Endothelial cell of umbilical vein (primary cell): ENCODE data around the gene PRKCB. TPM values are rescaled to one million over a fixed set of nuclear protein-coding genes. Genes with fewer than 3 reads are reported as not detected.

Source experiments
- BruUV-seq: library from RNA; stranded (reverse); fragments of 400-500 nt; replicated peaks from 2 replicates; lab custom pipeline; 2021; lab: Mats Ljungman, UMichigan
- CTCF ChIA-PET: fragments of 300-600, 350-600 bp; sonication (Branson Sonifier 250); formaldehyde crosslinking; loops from one replicate; lab custom pipeline; 2021; ENCODE audit warnings: antibody characterized with exemption, inconsistent platforms; lab: Charles Lee
- POLR2A ChIA-PET: fragments of 300-600, 350-600 bp; sonication (Branson Sonifier 250); formaldehyde crosslinking; loops from one replicate; lab custom pipeline; 2021; ENCODE audit warnings: antibody characterized with exemption, inconsistent platforms; lab: Charles Lee
- DNase-seq: peaks from one replicate; pipeline ENCODE4 v3.0.0-alpha.2; 2011; ENCODE audit warnings: low read depth, low spot score
- FAIRE-seq: peaks from 2 replicates; lab custom pipeline; 2011; peaks lifted over from hg19 to GRCh38; lab: Jason Lieb, UNC
- H2AFZ ChIP-seq: 2 replicates; pipeline ENCODE4 v1.6.0; 2012; ENCODE audit warnings: low read depth, low read length, control low read depth, inconsistent platforms
- H3K27ac ChIP-seq: 2 replicates; pipeline ENCODE4 v1.5.1; 2011; ENCODE audit warnings: low read depth, mild to moderate bottlenecking, control low read depth, low read length, moderate library complexity; ENCODE audit not compliant: insufficient read depth
- H3K27me3 ChIP-seq, 2 experiments: 2 replicates each; pipeline versions ENCODE4 v1.6.0 to v1.6.1; 2011; ENCODE audit warnings: low read length in 2 of 2, mixed read lengths in 1 of 2; ENCODE audit not compliant: control insufficient read depth in 2 of 2, insufficient read depth in 2 of 2
- H3K36me3 ChIP-seq, 2 experiments: 2 replicates in 1 of 2; 3 replicates in 1 of 2; pipeline ENCODE4 v1.5.1; 2011; ENCODE audit warnings: low read length in 2 of 2, mild to moderate bottlenecking in 1 of 2, moderate library complexity in 1 of 2; ENCODE audit not compliant: control insufficient read depth in 2 of 2, insufficient read depth in 2 of 2; ENCODE audit errors: extremely low read depth in 1 of 2
- H3K4me1 ChIP-seq: 3 replicates; pipeline ENCODE4 v1.5.1; 2011; ENCODE audit warnings: mild to moderate bottlenecking, low read length; ENCODE audit not compliant: control insufficient read depth, insufficient read depth; ENCODE audit errors: extremely low read depth
- H3K4me2 ChIP-seq: 2 replicates; pipeline ENCODE4 v1.6.1; 2011; ENCODE audit warnings: low read length, control low read depth, mixed read lengths; ENCODE audit not compliant: insufficient read depth
- H3K4me3 ChIP-seq, 3 experiments: fragments of 200-600 bp in 1 of 3; sonication (generic), shearing (Covaris generic) in 1 of 3; replicated peaks in 1 of 3; 2 replicates each; pipeline ENCODE4 v1.5.1; 2011 to 2016; ENCODE audit warnings: control low read depth in 3 of 3, low read length in 3 of 3, mild to moderate bottlenecking in 2 of 3, inconsistent platforms in 1 of 3, low read depth in 1 of 3, moderate library complexity in 1 of 3; ENCODE audit not compliant: insufficient read depth in 1 of 3
- H3K79me2 ChIP-seq: 2 replicates; pipeline ENCODE4 v1.6.0; 2012; ENCODE audit warnings: low read length, inconsistent platforms; ENCODE audit not compliant: control insufficient read depth, insufficient read depth
- H3K9ac ChIP-seq: replicated peaks from 2 replicates; pipeline ENCODE3; 2011; ENCODE audit warnings: low read length, control low read depth; ENCODE audit not compliant: insufficient read depth; ENCODE audit errors: extremely low read depth
- H3K9me1 ChIP-seq: replicated peaks from 3 replicates; pipeline ENCODE4 v1.6.0; 2011; ENCODE audit warnings: mild to moderate bottlenecking, low read length; ENCODE audit not compliant: control insufficient read depth, insufficient read depth; ENCODE audit errors: extremely low read depth
- H3K9me3 ChIP-seq: replicated peaks from 2 replicates; pipeline ENCODE4 v1.5.1; 2012; ENCODE audit warnings: low read length, inconsistent platforms; ENCODE audit not compliant: control insufficient read depth, insufficient read depth
- H4K20me1 ChIP-seq: replicated peaks from 2 replicates; pipeline ENCODE3; 2011; ENCODE audit warnings: mild to moderate bottlenecking, low read length; ENCODE audit not compliant: control insufficient read depth, insufficient read depth; ENCODE audit errors: extremely low read depth
- EZH2 ChIP-seq: IDR thresholded peaks from 2 replicates; pipeline ENCODE4 v1.6.1; 2012; ENCODE audit warnings: borderline replicate concordance, low read depth, mild to moderate bottlenecking, moderate library complexity, low read length, inconsistent platforms; ENCODE audit not compliant: severe bottlenecking
- FOS ChIP-seq: IDR thresholded peaks from 2 replicates; pipeline ENCODE4 v1.6.1; 2011; ENCODE audit warnings: mild to moderate bottlenecking, low read length, moderate library complexity, borderline replicate concordance; ENCODE audit not compliant: insufficient read depth
- GATA2 ChIP-seq: IDR thresholded peaks from 2 replicates; pipeline ENCODE4 v1.7.0; 2011; ENCODE audit warnings: low read depth, mild to moderate bottlenecking, moderate library complexity, mixed read lengths, low read length; ENCODE audit not compliant: insufficient read length, insufficient read depth
- JUN ChIP-seq: IDR thresholded peaks from 2 replicates; pipeline ENCODE4 v1.6.1; 2011; ENCODE audit warnings: borderline replicate concordance, low read depth; ENCODE audit not compliant: insufficient read length, insufficient read depth
- MAX ChIP-seq: IDR thresholded peaks from 2 replicates; pipeline ENCODE4 v1.6.1; 2011; ENCODE audit not compliant: insufficient read depth, insufficient read length
- MYC ChIP-seq: IDR thresholded peaks from one replicate; pipeline ENCODE4 v1.6.1; 2011; ENCODE audit warnings: mild to moderate bottlenecking, low read depth, low read length
- POLR2A ChIP-seq: IDR thresholded peaks from 2 replicates; pipeline ENCODE4 v1.6.1; 2012; ENCODE audit warnings: low read depth, mild to moderate bottlenecking, control low read depth, low read length
- POLR2AphosphoS5 ChIP-seq: IDR thresholded peaks from 2 replicates; pipeline ENCODE4 v1.6.1; 2012; ENCODE audit warnings: low read depth, mild to moderate bottlenecking, control low read depth, low read length, moderate library complexity; ENCODE audit not compliant: insufficient read depth
- dilution Hi-C: fragments of 300-500 bp; cut with MboI; formaldehyde crosslinking; loops from one replicate; pipeline ENCODE4 v1.15.0; 2019; ENCODE audit warnings: low sequenced_read_pairs; ENCODE audit not compliant: extremely low pct_ligation_motif_present
- intact Hi-C: fragments of 100-400 bp; cut with micrococcal nuclease; formaldehyde crosslinking; loops from one replicate; pipeline ENCODE4 v1.10.0; 2022
- polyA plus RNA-seq, 4 experiments: library from polyadenylated mRNA; depleted of rRNA in 3 of 4; stranded (reverse) in 3 of 4; unstranded in 1 of 4; fragments of >200 nt; gene quantifications; 2 replicates each; pipeline versions ENCODE4 v1.2.1 to v1.2.3, GENCODE V29; 2011 to 2012; ENCODE audit warnings: missing spikeins in 1 of 4
- total RNA-seq: library from RNA; stranded (reverse); gene quantifications from 2 replicates; pipeline ENCODE4 v1.2.3, GENCODE V29; 2021
- TF ChIP-seq, protein P1 (sequence below), 2 donors: IDR thresholded peaks; 1 replicate in 1 of 2; 2 replicates in 1 of 2; pipeline ENCODE4 v1.5.1; 2011; ENCODE audit warnings: low read length in 2 of 2, mild to moderate bottlenecking in 2 of 2, moderate library complexity in 2 of 2, control low read depth in 1 of 2, inconsistent platforms in 1 of 2, low read depth in 1 of 2; ENCODE audit not compliant: insufficient read depth in 1 of 2; ENCODE audit errors: extremely low read depth in 1 of 2

The PRKCB gene
- total and polyA plus RNA-seq, 2 donors (not counting 3 experiments of a cell fraction or from before 2014, with no cell fraction given) = 0.01 TPM; not detected in 1

- FAIRE-seq (no peak), DNase-seq (no peak)
- no peaks in the 10 kb centered on the region for H3K79me2 ChIP-seq
- H3K4me1 ChIP-seq = no peaks in the 10 kb centered on the region
- CTCF ChIA-PET = interaction anchor here (1.7 to 8.1 kb wide), 2 partner anchors 180 to 181 kb away, joined by 12 to 512 read pairs; partner anchors contain the start of gene CACNG3
- H3K4me2 ChIP-seq = no peak overlapping the region
- POLR2A ChIA-PET = no interaction called here
- intact Hi-C loops = no loop called here
- TF ChIP-seq MAX (no peak), MYC (no peak), POLR2A (no peak), GATA2 (no peak), JUN (no peak), FOS (no peak), POLR2AphosphoS5 (no peak), EZH2 (no peak)
- TF ChIP-seq, protein P1, sequence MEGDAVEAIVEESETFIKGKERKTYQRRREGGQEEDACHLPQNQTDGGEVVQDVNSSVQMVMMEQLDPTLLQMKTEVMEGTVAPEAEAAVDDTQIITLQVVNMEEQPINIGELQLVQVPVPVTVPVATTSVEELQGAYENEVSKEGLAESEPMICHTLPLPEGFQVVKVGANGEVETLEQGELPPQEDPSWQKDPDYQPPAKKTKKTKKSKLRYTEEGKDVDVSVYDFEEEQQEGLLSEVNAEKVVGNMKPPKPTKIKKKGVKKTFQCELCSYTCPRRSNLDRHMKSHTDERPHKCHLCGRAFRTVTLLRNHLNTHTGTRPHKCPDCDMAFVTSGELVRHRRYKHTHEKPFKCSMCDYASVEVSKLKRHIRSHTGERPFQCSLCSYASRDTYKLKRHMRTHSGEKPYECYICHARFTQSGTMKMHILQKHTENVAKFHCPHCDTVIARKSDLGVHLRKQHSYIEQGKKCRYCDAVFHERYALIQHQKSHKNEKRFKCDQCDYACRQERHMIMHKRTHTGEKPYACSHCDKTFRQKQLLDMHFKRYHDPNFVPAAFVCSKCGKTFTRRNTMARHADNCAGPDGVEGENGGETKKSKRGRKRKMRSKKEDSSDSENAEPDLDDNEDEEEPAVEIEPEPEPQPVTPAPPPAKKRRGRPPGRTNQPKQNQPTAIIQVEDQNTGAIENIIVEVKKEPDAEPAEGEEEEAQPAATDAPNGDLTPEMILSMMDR (IDR thresholded peaks at IDR 0.05; ENCODE audit: extremely low read depth in 1 of 2, insufficient read depth in 1 of 2, low read depth in 1 of 2, low read length in 2 of 2) = no peak
- H3K27me3 ChIP-seq = no peaks in the 10 kb centered on the region
- H3K36me3 ChIP-seq = no peaks in the 10 kb centered on the region
- dilution Hi-C loops = no loop called here
- no peaks in the 10 kb centered on the region for H4K20me1 ChIP-seq
- H3K27ac ChIP-seq = no peak overlapping the region
- no peak overlapping the region for H2AFZ ChIP-seq
- H3K9me3 ChIP-seq = no peaks in the 10 kb centered on the region
- no peak overlapping the region for H3K4me3 ChIP-seq
- no TSS peak for BruUV-seq
- no peaks in the 10 kb centered on the region for H3K9me1 ChIP-seq
- H3K9ac ChIP-seq = no peak overlapping the region
These were observed 237.5 kb downstream of the PRKCB start for GRCh38 chr16:24073321-24073720.
